ENCODE results near the gene ELMOD2.
"Not testable (repeated sequence)": the region's sequence is repeated elsewhere in the genome, so short reads cannot be mapped to it uniquely, and the experiment has no call there.

The ELMOD2 gene

DNA sequence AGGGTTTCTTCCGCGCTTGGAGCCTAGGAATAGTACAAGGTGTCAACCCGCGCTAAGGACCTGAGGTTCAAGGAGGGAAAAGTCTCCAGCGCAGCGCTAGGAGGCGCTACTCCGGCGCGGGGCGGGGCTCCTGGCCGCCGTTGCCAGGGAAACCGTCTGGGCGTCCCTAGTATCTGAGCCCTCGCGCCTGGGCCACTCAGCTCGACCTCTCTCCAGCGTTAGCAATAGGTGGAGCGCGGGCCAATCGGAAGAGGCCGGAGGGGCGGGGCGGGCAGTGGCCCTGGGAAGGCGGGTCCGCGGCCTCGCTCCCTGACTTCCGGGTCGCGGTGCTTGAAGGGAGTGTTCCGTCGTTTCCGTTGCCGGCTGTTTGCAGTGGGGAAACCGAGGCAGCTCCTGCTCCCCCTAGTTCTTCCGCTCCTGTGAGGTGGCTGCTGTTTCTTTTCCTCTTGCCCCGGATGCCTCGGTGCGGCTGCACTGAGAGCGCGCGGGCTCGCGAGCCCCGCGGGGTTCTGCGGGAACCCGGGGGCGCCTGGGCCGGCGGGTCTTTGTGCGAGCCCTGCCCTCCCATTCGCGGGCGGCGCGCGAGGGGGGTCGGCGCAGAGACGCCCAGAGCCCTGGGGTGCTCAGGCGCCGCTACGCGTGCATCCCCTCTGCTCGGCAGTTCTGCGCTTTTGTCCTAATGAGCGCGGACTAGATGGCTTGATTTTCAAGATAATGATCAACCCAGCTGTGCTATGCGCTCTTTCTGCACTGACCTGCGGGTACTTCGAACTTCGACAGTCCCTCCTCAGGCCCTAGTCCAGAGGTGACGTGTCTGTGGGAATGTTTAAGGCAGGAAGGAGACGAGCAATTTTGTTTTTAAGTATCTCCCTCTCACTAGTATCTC, at the start of gene ELMOD2:
Gene ELMOD2, plus strand, starts transcription at position 312 of the 886 bp plus-strand sequence. CDS start 1,261 bp downstream, outside the sequence.
- peak; percentile 96 for FAIRE-seq

GRCh38 chr4:140483445-140483844, 40.5 kb upstream of the ELMOD2 start:
- FAIRE-seq: no peak

DNA sequence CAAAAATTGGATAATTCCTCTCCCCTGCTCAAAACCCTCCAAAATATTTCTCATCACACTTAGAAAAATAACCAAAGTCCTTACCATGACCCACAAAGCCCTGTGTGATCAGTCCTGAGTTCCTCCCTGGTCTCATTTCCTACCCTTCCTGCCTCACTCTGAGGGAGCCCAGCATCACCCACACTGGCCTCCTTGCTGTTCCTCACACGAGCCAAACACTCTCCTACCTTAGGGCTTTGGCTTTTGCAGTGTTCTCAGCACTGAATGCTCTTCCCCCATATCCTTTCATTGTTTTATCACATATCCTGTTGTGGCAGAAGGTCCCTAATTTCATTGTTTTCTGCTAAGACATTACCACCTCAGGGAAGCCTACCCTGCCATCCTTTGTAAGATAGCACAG, 38.0 kb upstream of the ELMOD2 start:
- no peak for FAIRE-seq

DNA sequence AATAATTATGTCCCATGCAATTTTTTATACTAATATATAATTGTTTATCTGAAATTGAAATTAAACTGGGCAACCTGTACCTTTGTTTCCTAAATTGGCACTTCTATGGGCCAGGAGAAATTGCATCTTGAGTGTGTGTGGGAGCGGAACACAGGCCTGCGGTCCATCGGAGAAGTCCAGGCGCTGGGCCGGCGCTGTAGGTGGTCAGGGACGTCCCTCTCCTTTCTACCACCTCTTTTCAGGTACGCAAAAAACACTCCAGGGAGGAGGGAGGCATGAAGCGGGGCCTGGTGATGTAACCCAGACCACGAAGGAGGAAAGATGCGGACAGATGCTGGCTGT, 26.6 kb upstream of the ELMOD2 start:
- FAIRE-seq: no peak

DNA sequence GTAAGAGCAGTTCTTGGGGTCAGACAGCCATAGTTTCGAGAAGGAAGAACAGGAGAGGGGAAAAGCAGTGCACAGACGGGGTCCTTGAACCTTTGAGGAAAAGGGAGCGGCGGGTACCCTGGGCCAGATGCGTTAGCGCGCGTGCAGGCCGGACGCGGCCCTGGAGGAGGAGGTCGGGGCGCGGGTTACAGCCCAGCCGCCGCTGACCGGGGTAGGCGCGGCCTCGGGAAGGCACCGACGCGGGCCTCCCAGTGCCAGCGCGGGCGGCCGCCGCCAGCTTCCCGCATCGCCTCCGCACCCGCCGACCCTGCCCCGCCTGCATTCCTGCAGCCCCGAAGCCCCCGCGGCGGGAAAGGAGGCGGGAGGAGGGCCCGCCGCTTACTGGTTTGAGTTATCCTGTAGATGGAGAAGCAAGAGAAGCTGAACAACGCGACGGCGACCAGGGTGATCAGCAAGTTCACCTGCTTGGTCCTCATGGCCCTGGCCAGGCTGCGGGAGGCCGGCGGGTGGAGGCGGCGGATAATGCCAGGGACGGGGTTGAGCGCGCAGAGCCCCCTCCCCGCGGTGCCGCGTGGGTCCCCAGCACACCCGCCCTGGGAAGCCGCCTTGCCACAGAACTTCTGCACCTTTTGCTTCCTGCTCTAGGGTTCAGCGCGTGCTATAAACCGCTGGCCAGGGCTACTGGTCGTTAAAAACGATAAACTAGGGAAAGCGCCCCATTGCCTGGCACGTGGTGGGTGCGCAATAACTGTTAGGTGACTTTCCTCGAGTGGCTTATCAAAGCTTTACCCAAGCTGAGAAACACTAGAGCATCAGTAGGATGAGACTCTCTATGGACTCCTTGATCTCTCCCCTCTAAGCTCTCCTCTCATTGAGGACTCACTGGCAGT, 26.0 kb upstream of the ELMOD2 start, which contains the start of gene MGAT4D:
Gene MGAT4D, minus strand, starts transcription at position 547 of the 890 bp plus-strand sequence. Its CDS starts 71 bp downstream, at position 476.
- no peak for FAIRE-seq

GRCh38 chr4:140499391-140499790, 24.6 kb upstream of the ELMOD2 start:
- FAIRE-seq: no peak

- no peak for FAIRE-seq
Measured at GRCh38 chr4:140504261-140504660, 19.7 kb upstream of the ELMOD2 start.

- FAIRE-seq: not testable (repeated sequence)
Measured at GRCh38 chr4:140513765-140514164, 10.2 kb upstream of the ELMOD2 start.

- FAIRE-seq: no peak
Measured at GRCh38 chr4:140515423-140515822, 8.5 kb upstream of the ELMOD2 start.

GRCh38 chr4:140523370-140523856, 555 bp upstream of the ELMOD2 start:
- FAIRE-seq: no peak

DNA sequence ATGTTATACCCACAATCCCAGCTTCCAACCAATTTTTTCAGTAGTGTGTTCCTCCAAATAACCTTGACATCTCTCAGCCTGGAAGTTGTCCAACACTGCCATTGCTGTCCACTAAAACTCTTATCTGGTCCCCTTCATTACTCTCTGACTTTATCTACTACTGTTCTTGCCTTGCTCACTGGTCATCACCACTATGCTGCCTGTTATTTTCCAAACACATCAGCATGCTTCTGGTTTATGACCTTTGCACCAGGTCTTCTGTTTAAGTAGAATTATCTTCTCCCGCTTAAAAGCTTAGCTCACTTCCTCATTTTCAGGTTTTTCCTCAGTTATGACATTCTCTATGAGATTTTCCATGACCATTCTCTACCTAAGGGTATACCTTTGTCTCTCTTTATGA, 5.5 kb downstream of the ELMOD2 start:
- FAIRE-seq: no peak

DNA sequence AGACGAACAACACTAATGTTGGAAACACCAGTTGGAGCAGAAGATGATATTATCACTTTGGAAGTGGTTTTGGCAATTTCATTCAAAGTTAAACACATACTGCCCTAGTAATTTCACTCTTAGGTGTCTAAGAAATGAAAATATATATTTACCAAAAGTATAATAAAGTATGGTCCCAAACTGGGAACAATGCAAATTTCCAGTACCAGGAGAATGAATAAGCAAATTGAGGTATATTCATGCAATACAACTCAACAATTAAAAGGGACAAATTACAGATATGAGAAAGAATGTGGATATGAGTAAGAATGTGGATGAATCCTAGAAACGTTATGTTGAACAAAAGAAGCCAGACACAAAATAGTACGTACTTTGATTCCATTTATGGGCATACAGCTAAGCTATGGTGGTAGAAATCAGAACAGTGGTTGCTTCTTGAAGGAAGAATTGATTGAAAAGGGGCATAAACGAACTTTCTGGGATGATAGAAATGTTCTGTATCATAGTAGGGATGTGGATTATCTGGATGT, 10.0 kb downstream of the ELMOD2 start:
- FAIRE-seq: no peak

- no peak for FAIRE-seq
Measured at GRCh38 chr4:140556372-140557085, 32.6 kb downstream of the ELMOD2 start.

- FAIRE-seq: no peak
Measured at GRCh38 chr4:140557831-140558435, 34.0 kb downstream of the ELMOD2 start.

DNA sequence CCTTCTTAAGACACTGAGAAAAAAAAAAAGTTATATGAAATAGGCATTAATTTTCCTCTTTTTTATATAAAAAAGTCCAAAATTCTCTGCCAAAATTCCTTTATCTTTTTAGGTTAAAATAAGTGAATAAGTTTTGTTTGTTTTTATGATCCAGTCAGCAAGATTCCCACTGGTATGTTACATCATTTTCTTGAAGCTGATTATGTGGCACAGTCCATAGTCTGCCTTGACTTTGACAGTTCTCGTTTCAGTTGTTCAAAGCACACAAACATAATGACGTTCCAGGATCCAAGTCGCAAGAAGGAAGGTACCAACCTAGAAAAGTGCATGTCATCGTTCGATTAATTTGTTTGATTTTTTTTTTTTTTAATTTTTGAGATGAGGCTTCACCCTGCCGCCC, 35.7 kb downstream of the ELMOD2 start:
- FAIRE-seq: no peak

DNA sequence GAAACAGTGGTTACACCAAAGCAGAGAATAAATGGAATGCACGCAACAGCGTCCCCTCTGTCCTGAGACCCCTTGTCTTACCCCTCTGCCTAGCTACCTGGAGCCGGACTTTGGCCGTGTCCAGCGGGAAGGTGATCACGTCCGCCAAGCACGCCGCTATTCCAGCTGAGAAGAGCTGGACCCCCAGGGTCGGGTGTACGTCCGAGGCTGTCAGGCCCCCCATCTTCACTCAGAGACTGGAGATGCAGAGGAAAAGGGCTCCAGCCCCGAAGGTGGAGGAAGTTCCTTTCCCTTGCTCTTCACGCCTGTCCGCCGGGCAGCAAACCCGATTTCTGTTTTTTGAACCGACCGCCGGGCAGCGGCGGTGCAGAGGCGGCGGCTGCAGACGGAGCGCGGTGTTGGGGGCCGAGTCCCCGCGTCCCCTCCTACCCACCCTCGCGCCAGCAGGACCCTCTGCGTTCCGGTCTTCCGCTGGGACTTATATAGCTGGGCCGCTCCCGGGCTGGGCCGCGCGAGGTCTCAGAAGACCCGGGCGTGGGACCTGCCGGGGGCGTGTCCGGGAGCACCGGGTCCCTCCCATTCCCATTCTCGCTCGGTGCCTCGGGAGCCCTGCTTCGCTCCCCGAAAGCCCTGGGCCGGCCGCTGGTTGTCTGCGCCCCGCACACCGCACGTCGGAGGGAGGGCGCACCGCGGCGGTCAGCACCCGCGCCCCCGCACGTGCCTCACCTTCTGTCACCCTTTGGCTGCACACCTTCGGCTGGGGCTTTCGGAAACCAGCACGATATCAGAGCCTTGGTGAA, 44.7 kb downstream of the ELMOD2 start, which contains the start of gene UCP1:
Gene UCP1, minus strand, starts transcription at position 455 of the 800 bp plus-strand sequence. Its CDS starts 232 bp downstream, at position 223.
- no peak for FAIRE-seq

DNA sequence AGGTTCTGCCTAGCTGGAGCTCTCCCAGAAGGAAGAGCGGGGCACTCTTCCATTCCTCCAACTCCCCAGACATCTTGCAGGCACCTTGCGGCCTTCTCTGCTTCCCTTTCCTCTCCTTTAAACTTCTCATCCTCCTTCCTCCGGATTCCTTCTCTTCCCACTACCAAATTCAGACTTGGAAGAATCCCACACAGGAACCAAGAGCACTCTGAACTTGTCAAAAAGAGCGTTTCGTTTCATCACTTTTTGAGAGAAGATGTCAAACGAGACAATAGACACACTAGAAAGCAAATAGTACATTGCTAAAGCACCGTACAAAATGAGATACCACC, 45.3 kb downstream of the ELMOD2 start:
- no peak for FAIRE-seq

DNA sequence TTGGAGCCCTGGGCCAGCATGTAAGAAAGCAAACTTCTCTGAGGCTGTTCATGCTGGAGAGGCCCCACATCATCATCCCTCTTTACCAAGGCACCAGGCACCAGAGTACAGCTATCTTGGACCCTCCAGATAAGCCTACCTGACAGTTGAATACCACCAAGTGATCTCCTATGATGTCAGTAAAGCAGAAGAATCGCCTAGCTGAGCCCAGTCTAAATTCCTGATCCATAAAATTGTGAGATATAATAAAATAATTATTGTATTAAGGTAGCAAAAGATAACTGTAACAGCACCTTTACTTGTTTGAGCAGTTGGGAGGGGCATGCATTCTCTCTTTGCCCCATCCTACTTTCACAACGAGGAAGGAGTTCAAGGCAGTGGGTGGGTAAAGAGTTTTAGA, 47.7 kb downstream of the ELMOD2 start:
- FAIRE-seq: no peak

DNA sequence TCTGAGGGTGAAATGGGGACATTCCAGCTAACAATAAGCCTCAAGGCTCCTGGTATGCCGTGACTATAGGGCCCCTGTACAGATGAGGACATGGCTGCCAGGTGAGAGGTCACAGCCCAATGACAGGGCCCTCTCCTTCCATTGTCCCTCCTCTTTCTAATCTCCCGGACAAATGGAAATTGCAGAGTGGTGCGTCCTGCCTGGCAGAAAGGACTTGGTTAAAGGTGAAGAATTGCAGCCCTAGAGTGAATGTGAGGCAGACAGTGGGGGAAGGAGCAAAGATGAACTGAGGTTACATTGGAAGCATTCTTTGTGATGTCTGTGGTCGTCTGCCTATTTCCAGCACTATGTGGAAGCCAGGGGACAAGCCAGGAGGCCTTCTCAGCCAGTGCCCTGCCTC, 51.5 kb downstream of the ELMOD2 start:
- FAIRE-seq: no peak

- FAIRE-seq: no peak
Measured at GRCh38 chr4:140579278-140579677, 55.3 kb downstream of the ELMOD2 start.

DNA sequence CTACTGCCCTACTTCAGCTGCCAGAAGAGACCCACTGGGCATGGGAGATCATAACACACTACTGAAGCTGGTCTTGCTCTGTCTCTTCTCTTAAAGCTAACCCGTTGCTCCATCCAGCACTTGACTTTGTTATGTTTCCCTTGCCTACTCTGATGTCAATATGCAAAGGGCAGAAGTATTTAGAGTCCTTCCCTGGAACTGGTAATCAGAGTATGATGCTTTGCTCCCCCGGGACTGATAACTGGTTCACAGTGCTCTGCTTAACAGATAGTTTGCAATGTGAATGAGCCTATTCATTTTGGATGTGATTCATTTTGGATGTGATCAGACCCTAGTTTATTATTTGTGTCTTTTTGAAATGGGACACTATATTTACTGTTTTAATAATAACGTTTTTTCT, 57.1 kb downstream of the ELMOD2 start:
- no peak for FAIRE-seq

Data from endometrium (tissue), 2 donors.